ACC112 (cell line): Measurements from ENCODE around the gene USP6NL.

ENCODE experiments used
- H2AFZ ChIP-seq: fragments of 200-600 bp; sonication (generic); one replicate; pipeline ENCODE4 v1.6.0; 2017; ENCODE audit warnings: antibody characterized with exemption, low read length; ENCODE audit not compliant: unreplicated experiment
- H3K27ac ChIP-seq: fragments of 200-600 bp; sonication (generic); 2 replicates; pipeline ENCODE4 v1.5.1; 2014; ENCODE audit warnings: low read depth, mild to moderate bottlenecking, antibody characterized with exemption, low read length, moderate library complexity
- H3K27me3 ChIP-seq: fragments of 200-600 bp; sonication (generic); 2 replicates; pipeline ENCODE4 v1.6.1; 2014; ENCODE audit warnings: mild to moderate bottlenecking, antibody characterized with exemption, low read length, moderate library complexity, mixed read lengths; ENCODE audit not compliant: insufficient read depth
- H3K36me3 ChIP-seq: fragments of 200-600 bp; sonication (generic); 2 replicates; pipeline ENCODE4 v1.6.1; 2016; ENCODE audit warnings: mild to moderate bottlenecking, antibody characterized with exemption, low read length, moderate library complexity, mixed read lengths; ENCODE audit not compliant: insufficient read depth
- H3K4me1 ChIP-seq: fragments of 200-600 bp; sonication (generic); one replicate; pipeline ENCODE4 v1.6.1; 2016; ENCODE audit warnings: low read length, mixed read lengths; ENCODE audit not compliant: insufficient read depth, unreplicated experiment, control insufficient read depth
- H3K4me3 ChIP-seq: fragments of 200-600 bp; sonication (generic); 2 replicates; pipeline ENCODE4 v1.5.1; 2014; ENCODE audit warnings: mild to moderate bottlenecking, low read depth, low read length
- H3K79me2 ChIP-seq: fragments of 200-600 bp; sonication (generic); one replicate; pipeline ENCODE4 v1.6.0; 2016; ENCODE audit warnings: low read length; ENCODE audit not compliant: control insufficient read depth, unreplicated experiment, insufficient read depth

Gene USP6NL

GRCh38 chr10:11533328-11533781 is 78.1 kb downstream of the USP6NL start:
- Histone ChIP-seq H3K4me3 (no peak overlapping the region), H3K4me1 (peaks cover 23% of the 10 kb centered on the region), H3K27ac (no peak overlapping the region), H3K36me3 (no peaks in the 10 kb centered on the region), H3K79me2 (no peaks in the 10 kb centered on the region), H2AFZ (no peak overlapping the region), H3K27me3 (no peaks in the 10 kb centered on the region)

GRCh38 chr10:11532306-11532705 is 79.1 kb downstream of the USP6NL start:
- Histone ChIP-seq H2AFZ (peak overlapping the region; percentile 41), H3K79me2 (no peaks in the 10 kb centered on the region), H3K4me1 (peaks cover 23% of the 10 kb centered on the region), H3K27ac (no peak overlapping the region), H3K4me3 (peak overlapping the region; percentile 40), H3K36me3 (no peaks in the 10 kb centered on the region), H3K27me3 (no peaks in the 10 kb centered on the region)

- Histone ChIP-seq H3K27me3 (no peaks in the 10 kb centered on the region), H3K4me3 (no peak overlapping the region), H3K4me1 (peaks cover 23% of the 10 kb centered on the region), H3K27ac (no peak overlapping the region), H3K79me2 (no peaks in the 10 kb centered on the region), H2AFZ (no peak overlapping the region), H3K36me3 (no peaks in the 10 kb centered on the region)
Observed at GRCh38 chr10:11530806-11531205, 80.6 kb downstream of the USP6NL start.

- Histone ChIP-seq H3K4me1 (peaks cover 23% of the 10 kb centered on the region), H2AFZ (no peak overlapping the region), H3K36me3 (no peaks in the 10 kb centered on the region), H3K4me3 (no peak overlapping the region), H3K27ac (no peak overlapping the region), H3K79me2 (no peaks in the 10 kb centered on the region), H3K27me3 (no peaks in the 10 kb centered on the region)
Observed at GRCh38 chr10:11529276-11529903, 82.1 kb downstream of the USP6NL start.

- Histone ChIP-seq H3K4me3 (peak overlapping the region; percentile 73), H3K36me3 (no peaks in the 10 kb centered on the region), H3K27ac (no peak overlapping the region), H3K4me1 (peaks cover 17% of the 10 kb centered on the region), H2AFZ (peak overlapping the region; percentile 63), H3K27me3 (no peaks in the 10 kb centered on the region), H3K79me2 (no peaks in the 10 kb centered on the region)
Observed at GRCh38 chr10:11528286-11528685, 83.2 kb downstream of the USP6NL start.

GRCh38 chr10:11527691-11528255 is 83.7 kb downstream of the USP6NL start:
- Histone ChIP-seq H3K27me3 (no peaks in the 10 kb centered on the region), H3K79me2 (no peaks in the 10 kb centered on the region), H2AFZ (peak overlapping the region; percentile 63), H3K4me1 (peaks cover 16% of the 10 kb centered on the region), H3K27ac (0 out of 2 replicates have a peak overlapping the region, but pooled peaks have one; percentile 0), H3K4me3 (peak overlapping the region; percentile 73), H3K36me3 (no peaks in the 10 kb centered on the region)

GRCh38 chr10:11527068-11527467 is 84.4 kb downstream of the USP6NL start:
- Histone ChIP-seq H3K4me3 (peak overlapping the region; percentile 73; the same call in 1 of the 2 replicates), H2AFZ (no peak overlapping the region), H3K27ac (no peak overlapping the region), H3K36me3 (no peaks in the 10 kb centered on the region), H3K4me1 (peaks cover 16% of the 10 kb centered on the region), H3K79me2 (no peaks in the 10 kb centered on the region), H3K27me3 (no peaks in the 10 kb centered on the region)

GRCh38 chr10:11525503-11525902 is 85.9 kb downstream of the USP6NL start:
- peaks cover 13% of the 10 kb centered on the region for H3K4me1 ChIP-seq
- no peaks in the 10 kb centered on the region for H3K27me3 ChIP-seq
- no peak overlapping the region for H3K4me3 ChIP-seq
- H2AFZ ChIP-seq: no peak overlapping the region
- H3K79me2 ChIP-seq: no peaks in the 10 kb centered on the region
- no peaks in the 10 kb centered on the region for H3K36me3 ChIP-seq
- no peak overlapping the region for H3K27ac ChIP-seq

- no peak overlapping the region for H3K4me3 ChIP-seq
- no peak overlapping the region for H3K27ac ChIP-seq
- H3K36me3 ChIP-seq: no peaks in the 10 kb centered on the region
- H3K27me3 ChIP-seq: no peaks in the 10 kb centered on the region
- no peaks in the 10 kb centered on the region for H3K79me2 ChIP-seq
- no peak overlapping the region for H2AFZ ChIP-seq
- H3K4me1 ChIP-seq: peaks cover 7% of the 10 kb centered on the region
Observed at GRCh38 chr10:11522821-11523245, 88.6 kb downstream of the USP6NL start.

GRCh38 chr10:11521860-11522259 is 89.6 kb downstream of the USP6NL start:
- Histone ChIP-seq H3K79me2 (no peaks in the 10 kb centered on the region), H3K4me1 (peaks cover 7% of the 10 kb centered on the region), H3K4me3 (no peak overlapping the region), H3K27ac (no peak overlapping the region), H3K36me3 (no peaks in the 10 kb centered on the region), H3K27me3 (no peaks in the 10 kb centered on the region), H2AFZ (no peak overlapping the region)

GRCh38 chr10:11520892-11521291 is 90.6 kb downstream of the USP6NL start:
- H3K36me3 ChIP-seq: no peaks in the 10 kb centered on the region
- H3K79me2 ChIP-seq: no peaks in the 10 kb centered on the region
- peaks cover 7% of the 10 kb centered on the region for H3K4me1 ChIP-seq
- no peak overlapping the region for H2AFZ ChIP-seq
- H3K27me3 ChIP-seq: no peaks in the 10 kb centered on the region
- no peak overlapping the region for H3K4me3 ChIP-seq
- H3K27ac ChIP-seq: no peak overlapping the region
